CD1c-positive myeloid dendritic cell (primary cell): ENCODE measurements around the gene SIK2.

Experiments used
- DNase-seq: peaks from one replicate; pipeline ENCODE4 v3.0.0-alpha.2; 2016; ENCODE audit errors: extremely low spot score

SIK2 gene

DNA sequence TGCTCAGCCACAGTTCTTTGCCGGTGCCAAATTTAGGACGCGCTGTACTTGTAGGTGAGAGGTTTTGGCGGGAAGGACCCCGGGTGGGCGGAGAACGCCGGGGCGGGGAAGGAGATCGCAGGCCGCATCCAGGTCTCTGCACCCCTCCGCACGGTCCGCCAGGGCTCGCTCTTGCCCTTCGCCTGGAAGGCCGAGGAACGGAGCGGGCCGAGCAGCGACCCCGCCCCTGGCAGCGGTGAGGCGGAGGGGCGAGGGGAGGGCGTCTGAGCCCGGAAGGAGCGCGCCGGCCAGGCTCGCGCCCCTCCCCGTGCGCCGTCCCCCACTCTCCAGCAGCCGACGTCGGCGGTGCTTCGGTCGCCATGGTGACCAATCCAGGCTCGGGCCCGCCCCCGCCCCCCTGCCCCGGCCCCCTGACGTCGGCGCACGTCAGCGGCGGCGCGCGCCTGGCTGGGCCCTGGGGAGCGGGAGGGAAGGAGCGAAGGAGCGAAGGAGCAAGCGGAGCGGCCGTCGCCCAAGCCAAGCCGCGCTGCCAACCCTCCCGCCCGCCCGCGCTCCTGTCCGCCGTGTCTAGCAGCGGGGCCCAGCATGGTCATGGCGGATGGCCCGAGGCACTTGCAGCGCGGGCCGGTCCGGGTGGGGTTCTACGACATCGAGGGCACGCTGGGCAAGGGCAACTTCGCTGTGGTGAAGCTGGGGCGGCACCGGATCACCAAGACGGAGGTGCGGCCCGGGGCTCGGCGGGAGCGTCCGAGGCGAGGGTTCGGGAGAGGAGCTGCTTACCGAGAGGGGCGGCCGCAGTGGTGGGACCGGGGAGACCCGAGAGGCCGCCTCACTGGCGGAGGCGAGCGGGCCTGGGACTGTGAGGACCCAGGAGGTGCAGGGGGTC, at the start of gene SIK2:
Gene SIK2, plus strand, starts transcription at position 471 of the 886 bp plus-strand sequence. Its CDS starts 115 bp downstream, at position 586.
- DNase-seq, result peak; percentile 89

DNA sequence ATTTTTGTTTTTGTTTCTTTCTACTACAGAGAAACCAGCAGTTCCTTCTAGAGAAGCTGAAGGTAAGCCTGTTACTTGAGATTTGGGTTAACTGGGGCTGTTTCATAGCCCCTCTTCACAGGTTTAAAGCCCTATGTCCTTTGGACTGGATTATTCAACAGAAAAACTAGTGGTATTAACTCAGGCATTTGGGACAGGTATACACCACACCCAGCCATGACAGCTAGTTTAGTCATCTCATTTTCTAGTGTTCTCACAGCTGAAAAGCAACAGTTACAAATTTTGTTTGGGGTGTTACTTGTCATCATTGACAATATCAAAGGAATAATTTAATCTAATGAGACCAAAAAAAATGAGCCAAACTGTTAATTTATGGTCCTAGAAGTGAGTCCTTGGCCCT, 47.7 kb upstream of the SIK2 start:
- DNase-seq, result no peak

DNA sequence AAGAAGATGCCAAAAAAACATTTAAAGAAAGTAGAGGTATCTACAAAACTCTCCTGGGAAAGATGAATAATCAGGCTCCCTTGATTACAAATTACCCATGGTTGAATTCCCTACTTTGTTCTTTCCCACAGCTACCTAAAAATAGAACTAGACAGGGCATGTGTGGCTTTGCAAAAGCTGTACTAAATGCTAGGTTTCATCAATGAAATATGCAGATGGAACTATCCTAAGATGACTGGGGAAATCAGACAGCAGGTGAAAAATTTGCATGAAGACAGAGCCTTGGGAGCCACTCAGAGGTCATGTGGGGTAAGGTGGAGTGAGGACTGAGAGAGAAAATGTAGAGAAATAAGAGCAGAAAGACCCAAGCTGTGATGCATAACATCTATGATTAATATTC, 47.0 kb upstream of the SIK2 start:
- no peak for DNase-seq

DNA sequence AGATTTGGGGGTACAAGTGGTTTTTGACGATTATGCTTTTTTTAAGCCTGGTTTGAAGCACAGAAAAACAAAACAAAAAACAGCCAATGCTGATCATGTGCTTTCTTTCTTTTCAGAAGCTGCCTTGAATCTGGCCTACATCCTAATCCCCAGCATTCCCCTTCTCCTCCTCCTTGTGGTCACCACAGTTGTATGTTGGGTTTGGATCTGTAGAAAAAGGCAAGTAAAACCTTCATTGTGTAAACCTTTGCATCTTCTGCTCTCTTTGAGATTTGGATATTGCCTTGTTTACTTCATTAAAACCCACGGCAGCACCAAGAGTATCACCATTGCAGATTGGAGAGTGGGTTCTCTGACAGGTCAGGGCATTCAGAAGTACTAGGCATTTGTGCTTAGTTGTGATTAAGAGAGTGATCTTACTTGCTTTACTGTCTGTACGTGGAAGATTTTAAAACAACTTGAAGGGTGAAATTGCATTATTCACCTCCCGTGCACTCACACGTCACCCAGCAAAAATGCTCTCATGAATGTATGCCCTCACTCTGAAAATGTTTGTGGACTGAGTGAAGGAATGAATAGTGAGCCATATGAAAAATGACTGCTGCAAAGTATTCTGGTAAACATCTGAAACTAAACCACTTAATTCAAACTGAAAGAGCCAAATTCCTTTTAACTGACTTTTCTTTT, 44.7 kb upstream of the SIK2 start:
- no peak for DNase-seq

DNA sequence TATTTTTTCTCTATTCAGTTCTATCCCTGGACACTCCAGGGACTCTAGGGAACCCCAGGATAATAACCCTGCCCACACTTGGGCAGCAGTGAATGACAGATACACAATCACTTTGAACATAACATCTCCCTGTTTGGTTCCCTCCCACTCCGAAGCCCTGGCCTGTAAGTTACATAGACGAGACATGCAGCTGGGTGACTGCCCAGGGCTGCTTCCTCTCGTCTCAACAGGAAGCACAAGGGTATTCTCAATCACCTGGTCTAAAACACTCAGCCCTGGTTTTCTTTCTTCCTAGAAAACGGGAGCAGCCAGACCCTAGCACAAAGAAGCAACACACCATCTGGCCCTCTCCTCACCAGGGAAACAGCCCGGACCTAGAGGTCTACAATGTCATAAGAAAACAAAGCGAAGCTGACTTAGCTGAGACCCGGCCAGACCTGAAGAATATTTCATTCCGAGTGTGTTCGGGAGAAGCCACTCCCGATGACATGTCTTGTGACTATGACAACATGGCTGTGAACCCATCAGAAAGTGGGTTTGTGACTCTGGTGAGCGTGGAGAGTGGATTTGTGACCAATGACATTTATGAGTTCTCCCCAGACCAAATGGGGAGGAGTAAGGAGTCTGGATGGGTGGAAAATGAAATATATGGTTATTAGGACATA, 42.3 kb upstream of the SIK2 start:
- no peak for DNase-seq

DNA sequence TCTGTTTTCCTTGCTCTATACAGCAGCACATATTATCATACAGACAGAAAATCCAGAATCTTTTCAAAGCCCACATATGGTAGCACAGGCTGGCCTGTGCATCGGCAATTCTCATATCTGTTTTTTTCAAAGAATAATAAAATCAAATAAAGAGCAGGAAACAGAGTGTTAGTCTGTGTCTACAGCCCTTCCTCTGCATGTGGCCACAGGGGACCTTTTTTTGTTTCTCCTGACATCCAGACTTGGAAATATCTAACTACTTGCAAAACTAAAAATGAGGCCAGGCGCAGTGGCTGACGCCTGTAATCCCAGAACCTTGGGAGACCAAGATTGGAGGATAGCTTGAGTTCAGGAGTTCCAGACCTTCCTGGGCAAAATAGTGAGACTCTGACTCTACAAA, 41.4 kb upstream of the SIK2 start:
- no peak for DNase-seq

DNA sequence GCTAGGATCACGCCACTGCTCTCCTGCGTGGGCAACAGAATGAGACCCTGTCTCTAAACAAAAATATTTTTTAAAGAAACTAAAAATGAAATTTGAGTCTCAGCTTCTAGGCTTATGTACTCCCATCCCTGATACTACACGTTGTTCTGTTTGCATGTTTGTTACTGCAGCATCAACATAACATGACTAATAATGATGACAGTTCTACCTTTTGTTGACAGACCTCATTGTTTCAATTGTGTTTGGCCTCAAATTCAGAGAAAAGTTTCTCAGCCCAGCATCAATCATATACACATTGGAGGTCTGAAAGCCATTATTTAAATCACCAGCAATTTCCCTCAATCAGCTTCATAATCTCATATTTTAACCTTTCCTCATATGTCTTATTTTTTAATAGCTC, 40.9 kb upstream of the SIK2 start:
- no peak for DNase-seq

DNA sequence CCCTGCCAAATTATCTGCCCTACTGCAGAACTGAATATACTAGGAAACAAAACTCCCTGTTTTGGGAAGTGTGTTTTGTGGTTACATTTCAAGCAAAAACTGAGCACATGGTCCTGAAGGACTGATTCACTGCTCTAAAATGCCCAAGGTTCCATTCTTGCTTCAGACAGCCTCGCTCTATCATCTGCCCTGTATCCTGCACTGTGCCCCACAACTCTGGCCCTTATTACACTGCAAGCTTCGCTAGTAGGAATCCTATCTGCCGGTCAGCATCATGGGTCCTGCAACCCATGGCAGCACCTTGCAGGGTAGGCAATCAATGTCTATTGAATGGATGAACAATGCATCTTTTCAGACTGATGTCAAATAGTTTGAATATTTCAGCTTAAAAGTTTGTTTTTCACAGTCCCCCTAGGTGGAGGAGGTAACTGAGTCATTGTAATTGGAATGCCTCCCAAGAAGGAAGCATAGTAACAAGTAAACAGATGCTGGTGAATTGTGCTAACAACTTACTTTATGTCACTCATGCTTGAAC, 40.4 kb upstream of the SIK2 start:
- DNase-seq, result no peak

DNA sequence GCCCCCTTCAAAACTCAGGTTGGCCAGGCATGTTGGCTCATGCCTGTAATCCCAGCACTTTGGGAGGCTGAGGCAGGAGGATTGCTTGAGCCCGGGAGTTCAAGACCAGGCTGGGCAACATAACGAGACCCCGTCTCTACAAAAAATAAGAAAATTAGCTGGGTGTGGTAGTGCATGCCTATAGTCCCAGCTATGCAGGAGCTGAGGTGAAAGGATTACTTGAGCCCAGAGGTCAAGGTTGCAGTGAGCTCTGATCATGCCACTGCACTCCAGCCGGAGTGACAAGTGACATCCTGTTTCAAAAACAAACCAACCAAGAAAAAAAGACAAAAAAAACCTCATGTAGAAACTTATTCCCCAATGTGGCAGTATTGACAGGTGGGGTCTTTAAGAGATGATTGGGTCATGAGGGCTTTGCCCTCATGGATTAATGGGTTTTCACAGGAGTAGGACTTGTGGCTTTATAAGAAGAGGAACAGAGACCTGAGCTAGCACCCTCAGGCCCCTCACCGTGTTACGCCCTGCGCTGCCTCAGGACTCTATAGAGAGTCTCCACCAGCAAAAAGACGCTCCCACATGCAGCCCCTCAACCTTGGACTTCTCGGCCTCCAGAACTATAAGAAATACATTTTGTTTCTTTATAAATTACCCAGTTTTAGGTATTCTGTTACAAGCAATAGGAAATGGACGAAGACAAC, 39.4 kb upstream of the SIK2 start:
- DNase-seq, result no peak

DNA sequence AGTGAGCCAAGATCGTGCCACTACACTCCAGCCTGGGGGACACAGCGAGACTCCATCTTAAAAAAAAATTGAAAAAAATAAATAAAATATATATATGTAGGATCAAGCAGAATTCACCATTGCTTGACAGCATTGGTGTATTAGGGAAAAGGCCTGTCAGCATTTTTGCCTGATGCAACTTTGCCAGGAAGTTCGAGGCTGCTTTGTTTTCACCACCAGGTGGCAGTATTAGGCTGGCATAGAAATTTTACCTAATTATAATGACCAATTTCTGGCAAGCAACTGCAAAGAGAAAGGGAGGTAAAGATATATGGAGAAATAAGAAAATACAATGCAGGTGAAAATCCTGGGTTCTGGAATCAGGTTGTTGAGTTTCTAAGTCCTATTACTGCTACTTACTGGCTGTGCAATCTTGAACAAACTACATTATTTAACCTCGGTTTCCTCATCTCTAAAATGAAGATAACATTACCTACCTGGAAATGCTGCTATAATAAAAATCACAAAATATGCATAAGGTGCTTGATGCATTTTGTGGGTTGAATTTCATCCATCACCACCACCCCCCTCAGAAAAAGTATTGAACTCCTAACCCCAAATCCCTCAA, 37.0 kb upstream of the SIK2 start:
- DNase-seq, result peak; percentile 86

DNA sequence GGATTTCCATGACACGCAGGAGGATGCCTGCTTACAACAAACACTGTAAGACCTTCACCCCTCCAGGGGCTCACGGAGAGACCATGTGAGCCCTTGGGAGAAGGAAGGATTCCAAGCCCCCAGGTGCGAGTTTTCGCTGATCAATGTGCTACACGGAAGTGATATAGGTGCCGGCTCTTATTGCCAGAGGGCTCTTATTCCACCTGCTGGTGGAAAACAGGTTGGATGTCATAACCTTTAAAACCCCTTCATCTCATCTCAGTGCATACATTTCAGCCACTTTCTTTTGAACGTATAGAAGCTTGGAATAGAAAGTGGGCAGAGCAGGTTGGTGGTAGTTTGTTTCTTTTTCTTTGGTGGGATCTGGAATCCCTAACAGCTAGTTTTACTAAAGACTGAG, 35.9 kb upstream of the SIK2 start:
- DNase-seq, result no peak

DNA sequence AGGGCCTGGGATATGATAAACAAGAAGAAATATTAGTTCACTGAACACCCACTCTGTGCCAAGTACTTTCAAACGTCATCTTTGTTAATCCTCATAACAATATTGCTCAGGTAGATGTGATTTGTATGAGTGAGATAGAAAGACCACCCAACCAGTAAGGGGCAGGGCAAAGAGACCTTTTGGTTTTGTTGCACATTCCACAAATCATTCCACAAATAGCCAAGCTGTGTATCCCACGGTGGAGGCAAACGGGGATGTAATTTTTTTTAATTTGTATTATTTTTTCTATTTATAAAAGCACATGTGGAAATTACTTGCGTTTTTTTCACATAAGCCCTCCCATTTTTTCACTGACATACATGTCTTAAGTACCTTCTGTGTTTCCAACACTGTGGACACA, 32.8 kb upstream of the SIK2 start:
- no peak for DNase-seq

DNA sequence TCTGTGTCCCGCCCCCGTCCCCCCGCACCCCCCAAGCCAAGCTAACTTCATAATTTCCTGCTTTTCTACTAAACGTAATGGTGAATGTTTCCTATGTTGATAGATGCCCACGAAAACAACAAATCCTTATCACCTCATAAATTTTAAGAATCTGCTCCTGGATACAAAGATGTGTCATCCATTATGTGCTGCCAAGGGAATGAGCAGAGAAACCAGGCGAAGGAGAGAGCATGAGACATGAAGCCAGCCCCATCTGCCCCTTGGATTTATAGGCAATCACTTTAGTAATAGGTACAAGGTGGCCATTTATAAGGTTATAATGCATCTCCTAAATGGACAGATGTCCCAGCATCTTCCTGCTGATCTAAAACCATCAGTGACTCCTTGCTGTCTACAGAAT, 31.5 kb upstream of the SIK2 start:
- DNase-seq, result no peak

DNA sequence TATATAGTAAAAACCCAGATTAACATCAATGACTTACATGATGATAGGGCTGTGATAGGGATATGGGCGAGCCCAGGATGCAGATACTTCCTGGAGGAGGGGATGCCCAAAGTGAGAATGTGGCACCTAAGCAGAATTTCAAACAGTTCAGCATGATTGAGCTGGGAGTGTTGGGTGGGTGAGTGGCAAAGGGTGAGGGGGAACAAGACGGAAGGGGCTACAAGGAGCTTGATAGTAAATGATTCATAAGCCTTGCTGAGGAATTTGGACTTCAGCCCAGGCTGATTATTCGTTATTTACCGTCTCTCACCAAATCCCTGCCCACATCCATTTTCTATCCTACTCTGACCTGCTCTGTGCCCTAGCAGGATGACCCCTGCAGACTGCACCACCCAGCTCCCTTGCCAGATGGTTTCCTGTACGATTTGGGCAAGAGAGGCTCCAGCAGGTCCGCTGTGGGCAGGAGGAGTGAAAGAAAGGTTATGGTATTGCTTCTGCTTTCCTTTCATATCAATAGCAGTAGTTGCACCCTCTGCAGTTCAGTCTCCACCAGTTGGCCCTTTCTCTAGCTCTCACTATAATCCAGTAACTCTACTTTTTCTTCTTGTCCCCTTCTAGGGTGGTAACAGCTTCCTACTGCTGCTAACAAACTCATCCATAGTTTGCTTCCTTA, 30.3 kb upstream of the SIK2 start:
- DNase-seq, result no peak

DNA sequence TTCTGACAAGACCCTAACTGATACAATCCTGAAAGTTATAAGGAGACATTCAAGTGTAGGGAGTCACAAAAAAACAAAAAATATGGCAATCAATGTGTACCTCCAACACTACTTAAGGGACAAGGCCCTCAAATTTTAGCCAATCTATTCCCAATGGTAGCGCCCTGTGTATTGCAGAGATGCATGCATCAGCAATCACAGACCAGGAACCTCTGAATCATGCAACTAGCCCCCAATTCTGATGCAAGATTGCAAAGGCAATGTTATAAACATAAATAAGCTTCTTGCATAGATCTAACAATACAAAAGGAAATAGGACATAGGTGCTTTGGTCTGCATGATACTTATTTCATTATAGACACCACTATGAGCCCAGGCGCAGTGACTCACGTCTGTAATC, 29.7 kb upstream of the SIK2 start:
- no peak for DNase-seq

DNA sequence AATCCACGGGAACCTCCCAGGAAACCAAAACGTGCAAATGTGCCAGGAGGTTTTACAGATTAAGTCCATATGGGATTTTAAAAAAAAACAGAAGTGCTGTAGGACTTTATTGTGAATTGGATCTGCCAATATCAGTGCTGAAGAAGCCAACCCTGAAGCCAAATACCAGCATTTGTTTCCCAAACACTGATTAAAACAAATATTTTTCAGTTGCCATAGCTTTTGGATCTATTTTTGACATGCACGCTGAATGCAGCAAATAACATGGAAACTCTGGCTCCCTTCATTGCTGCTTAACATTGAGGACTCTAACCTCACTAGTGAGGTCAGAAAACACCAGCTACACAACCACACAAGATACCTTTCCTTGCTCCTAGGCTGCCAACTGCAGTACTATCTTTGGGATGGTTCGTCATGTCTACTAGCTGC, 28.4 kb upstream of the SIK2 start:
- DNase-seq, result no peak

DNA sequence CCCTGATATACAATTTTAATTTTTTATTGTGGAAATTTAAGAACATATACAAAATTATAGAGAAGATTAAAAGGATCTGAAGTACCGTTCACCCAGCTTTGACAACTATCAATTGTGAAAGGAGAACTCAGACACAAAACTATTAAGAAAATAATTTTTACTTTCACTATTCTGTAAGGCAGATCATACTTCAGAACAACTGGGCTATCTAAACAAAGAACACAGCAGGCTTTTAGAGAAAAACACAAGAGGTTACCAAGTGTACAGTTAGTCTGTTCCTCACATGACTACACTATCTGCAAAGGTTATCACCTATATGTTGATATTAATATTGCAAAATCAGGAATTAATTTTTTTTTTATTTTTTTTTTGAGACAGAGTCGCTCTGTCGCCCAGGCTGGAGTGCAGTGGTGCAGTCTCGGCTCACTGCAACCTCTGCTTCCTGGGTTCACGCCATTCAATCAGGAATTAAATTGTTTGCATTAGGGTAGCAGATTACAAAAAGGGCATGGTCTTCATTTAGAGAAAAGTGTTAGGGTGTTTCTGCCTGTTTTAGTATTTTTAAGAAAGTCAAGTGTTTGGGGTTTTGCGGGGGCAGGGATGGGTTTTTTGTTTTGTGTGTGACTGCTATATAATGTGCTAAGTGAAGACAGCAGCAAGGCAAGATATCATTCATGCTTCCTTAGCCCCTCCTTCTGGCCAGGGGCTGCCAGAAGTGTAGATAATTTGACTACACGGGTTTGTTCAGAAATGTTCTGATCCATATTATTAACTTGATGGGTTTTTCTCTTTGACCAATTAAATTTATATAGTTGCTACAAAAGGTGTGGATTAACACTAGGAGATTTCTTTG, 27.6 kb upstream of the SIK2 start:
- no peak for DNase-seq

DNA sequence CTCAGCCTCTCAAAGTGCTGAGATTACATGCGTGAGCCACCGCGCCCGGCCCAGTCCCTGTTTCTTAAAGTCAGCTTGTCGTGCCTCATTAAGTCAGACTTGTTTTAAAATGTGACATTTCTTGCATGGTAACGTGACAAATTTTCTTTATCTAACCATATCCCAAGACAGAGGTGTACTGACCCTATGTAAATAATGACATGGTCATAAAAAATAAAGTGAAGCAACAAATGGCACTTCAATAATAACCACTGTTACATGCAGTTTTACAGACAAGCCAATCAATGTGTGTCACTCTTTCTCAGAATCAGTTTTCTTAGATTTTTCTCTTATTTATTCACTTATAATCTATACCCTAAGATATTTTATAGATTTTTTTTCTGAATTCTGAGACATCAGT, 26.5 kb upstream of the SIK2 start:
- DNase-seq, result no peak

DNA sequence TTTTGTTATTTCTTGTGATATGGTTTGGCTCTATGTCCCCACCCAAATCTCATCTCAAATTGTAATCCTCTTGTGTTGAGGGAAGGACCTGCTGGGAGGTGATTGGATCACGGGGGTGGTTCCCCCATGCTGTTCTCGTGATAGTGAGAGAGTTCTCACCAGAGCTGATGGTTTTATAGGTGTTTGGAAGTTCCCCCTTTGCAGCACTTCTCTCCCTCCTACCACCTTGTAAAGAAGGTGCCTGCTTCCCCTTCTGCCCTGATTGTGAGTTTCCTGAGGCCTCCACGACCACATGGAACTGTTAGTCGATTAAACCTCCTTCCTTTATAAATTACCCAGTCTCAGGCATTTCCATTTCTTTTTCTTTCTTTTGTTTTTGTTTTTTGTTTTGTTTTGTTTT, 24.4 kb upstream of the SIK2 start:
- no peak for DNase-seq

DNA sequence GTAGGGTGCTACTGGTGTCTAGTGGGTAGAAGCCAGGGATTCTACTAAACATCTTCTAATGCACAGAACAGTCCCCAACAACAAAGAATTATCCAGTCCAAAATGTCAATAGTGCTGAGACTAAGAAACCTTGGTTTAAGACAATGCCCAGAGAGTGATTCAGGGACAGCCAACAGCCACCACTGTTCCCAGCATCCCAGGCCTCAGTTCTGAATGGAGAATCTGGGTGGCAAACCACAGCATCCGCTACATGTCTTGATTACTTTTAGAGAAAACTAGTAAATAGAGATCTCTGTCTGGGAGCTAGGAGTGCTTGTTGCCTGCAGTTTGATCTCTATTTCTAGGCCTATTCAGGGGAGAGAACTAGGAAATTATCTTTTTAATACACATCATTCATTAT, 20.9 kb upstream of the SIK2 start:
- DNase-seq, result no peak
